Vagina (tissue), 2 donors: Measurements from ENCODE around the gene DESI1. TPM values are rescaled to one million over a fixed set of nuclear protein-coding genes. Genes with fewer than 3 reads are reported as not detected.
"Not testable (repeated sequence)": the region's sequence is repeated elsewhere in the genome, so short reads cannot be mapped to it uniquely, and the experiment has no call there.

Experiments
- DNase-seq, 2 donors: peaks; one replicate each; pipeline ENCODE4 v3.0.0-alpha.2; 2017; ENCODE audit errors: extremely low spot score in 2 of 2
- H3K27ac ChIP-seq: fragments of 200-600 bp; sonication (generic); one replicate; pipeline ENCODE4 v1.5.1; 2019
- H3K27me3 ChIP-seq: fragments of 200-600 bp; sonication (generic); one replicate; pipeline ENCODE4 v1.5.1; 2019
- H3K36me3 ChIP-seq, 2 donors: fragments of 200-600 bp; sonication (generic); one replicate each; pipeline ENCODE4 v1.5.1; 2017 to 2019
- H3K4me1 ChIP-seq: fragments of 200-600 bp; sonication (generic); one replicate; pipeline ENCODE4 v1.5.1; 2019
- H3K4me3 ChIP-seq, 2 donors: fragments of 200-600 bp; sonication (generic); 1 replicate in 1 of 2; 2 replicates in 1 of 2; pipeline ENCODE4 v1.5.1; 2016 to 2019
- H3K9me3 ChIP-seq: fragments of 200-600 bp; sonication (generic); one replicate; pipeline ENCODE4 v1.5.1; 2019
- CTCF ChIP-seq, 3 experiments: fragments of 450-650 bp in 2 of 3; fragments of 200-600 bp in 1 of 3; sonication (generic) in 1 of 3; IDR thresholded peaks; one replicate each; pipeline ENCODE4 v1.5.1; 2017 to 2019; ENCODE audit warnings: antibody characterized with exemption in 3 of 3, mild to moderate bottlenecking in 2 of 3, moderate library complexity in 2 of 3
- POLR2A ChIP-seq, 2 donors: fragments of 450-650 bp; IDR thresholded peaks; one replicate each; pipeline ENCODE4 v1.6.1; 2017; ENCODE audit warnings: antibody characterized with exemption in 2 of 2, mild to moderate bottlenecking in 2 of 2, moderate library complexity in 2 of 2
- POLR2AphosphoS5 ChIP-seq, 2 donors: sonication (generic); formaldehyde crosslinking; IDR thresholded peaks; one replicate each; pipeline ENCODE4 v1.9.0; 2017; ENCODE audit warnings: antibody characterized with exemption in 2 of 2, mild to moderate bottlenecking in 2 of 2, low read depth in 1 of 2; ENCODE audit not compliant: insufficient read depth in 1 of 2
- intact Hi-C: fragments of 100-400 bp; cut with DNase I; formaldehyde crosslinking; loops from one replicate; pipeline ENCODE4 v1.15.1; 2023
- total RNA-seq: library from RNA; depleted of rRNA; stranded (reverse); fragments of >200 nt; gene quantifications from one replicate; pipeline ENCODE4 v1.2.3, GENCODE V29; 2016

The DESI1 gene
- total RNA-seq, 1 donor from 2014 or later, result 20.6 TPM

- no peak overlapping the region for H3K4me3 ChIP-seq
- no peaks in the 10 kb centered on the region for H3K4me1 ChIP-seq
- no peaks in the 10 kb centered on the region for H3K27me3 ChIP-seq
- H3K27ac ChIP-seq, result no peak overlapping the region
- H3K9me3 ChIP-seq, result no peaks in the 10 kb centered on the region
- H3K36me3 ChIP-seq, result peaks cover 4 to 73% of the 10 kb centered on the region in 2 donors
- intact Hi-C loops, result no loop called here
- no peak for DNase-seq
- TF ChIP-seq CTCF (IDR thresholded peaks at IDR 0.05) (no peak), POLR2A (IDR thresholded peaks at IDR 0.05) (no peak), POLR2AphosphoS5 (IDR thresholded peaks at IDR 0.05; ENCODE audit: insufficient read depth in 1 of 2, low read depth in 1 of 2) (no peak)
Measured at GRCh38 chr22:41647771-41648170, 26.9 kb upstream of the DESI1 start.

DNA sequence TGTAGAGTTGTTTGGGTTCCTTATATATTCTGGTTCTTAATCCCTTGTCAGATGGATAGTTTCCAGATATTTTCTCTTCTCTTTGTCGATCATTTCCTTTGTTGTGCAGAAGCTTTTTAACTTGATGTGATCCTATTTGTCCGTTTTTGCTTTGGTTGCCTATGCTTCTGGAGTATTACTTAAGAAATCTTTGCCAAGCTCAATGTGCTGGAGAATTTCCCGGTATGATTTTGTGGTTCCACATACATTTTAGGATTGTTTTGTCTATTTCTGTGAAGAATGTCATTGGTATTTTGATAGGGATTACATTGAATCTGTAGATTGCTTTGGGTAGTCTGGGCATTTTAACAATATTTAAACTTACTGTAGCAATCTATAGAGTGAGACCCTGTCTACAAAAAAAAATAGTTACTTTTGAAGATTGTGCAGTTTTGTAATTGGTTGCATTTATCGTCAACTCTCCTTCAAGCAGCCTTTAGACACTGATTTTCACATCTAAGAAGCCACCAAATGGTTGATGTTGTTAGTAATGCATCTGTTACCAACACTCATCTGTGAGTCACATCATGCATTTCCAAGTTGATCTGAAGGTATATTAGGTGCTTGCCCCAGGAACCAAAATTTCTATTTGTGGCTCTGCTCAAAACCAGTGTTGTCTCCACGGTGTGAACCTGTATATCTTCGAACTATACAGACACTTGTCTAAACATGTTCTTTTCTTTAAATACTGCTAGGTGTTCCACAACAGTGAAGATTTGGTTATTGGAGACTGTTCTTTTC, 21.7 kb upstream of the DESI1 start:
- Histone ChIP-seq H3K9me3 (no peaks in the 10 kb centered on the region), H3K4me3 (no peak overlapping the region), H3K27ac (no peak overlapping the region), H3K4me1 (no peaks in the 10 kb centered on the region), H3K36me3 (peaks cover 8 to 76% of the 10 kb centered on the region in 2 donors), H3K27me3 (no peaks in the 10 kb centered on the region)
- no peak for DNase-seq
- TF ChIP-seq POLR2AphosphoS5 (IDR thresholded peaks at IDR 0.05; ENCODE audit: insufficient read depth in 1 of 2, low read depth in 1 of 2), result no peak
- no peak for TF ChIP-seq POLR2A (IDR thresholded peaks at IDR 0.05)
- TF ChIP-seq CTCF (IDR thresholded peaks at IDR 0.05), result no peak
- intact Hi-C loops, result no loop called here

- Histone ChIP-seq H3K9me3 (no peaks in the 10 kb centered on the region), H3K4me3 (no peak overlapping the region), H3K4me1 (no peaks in the 10 kb centered on the region), H3K36me3 (peaks cover 8 to 76% of the 10 kb centered on the region in 2 donors), H3K27ac (no peak overlapping the region), H3K27me3 (no peaks in the 10 kb centered on the region)
- TF ChIP-seq POLR2AphosphoS5 (IDR thresholded peaks at IDR 0.05; ENCODE audit: insufficient read depth in 1 of 2, low read depth in 1 of 2) (no peak), POLR2A (IDR thresholded peaks at IDR 0.05) (no peak), CTCF (IDR thresholded peaks at IDR 0.05) (no peak)
- no peak for DNase-seq
- intact Hi-C loops, result no loop called here
Measured at GRCh38 chr22:41641854-41642253, 21.0 kb upstream of the DESI1 start.

GRCh38 chr22:41638748-41639147, 17.9 kb upstream of the DESI1 start:
- Histone ChIP-seq H3K4me3 (no peak overlapping the region), H3K36me3 (peaks cover 8 to 77% of the 10 kb centered on the region in 2 donors), H3K4me1 (peaks cover 5% of the 10 kb centered on the region), H3K27ac (no peak overlapping the region), H3K9me3 (no peaks in the 10 kb centered on the region), H3K27me3 (no peaks in the 10 kb centered on the region)
- TF ChIP-seq POLR2AphosphoS5 (IDR thresholded peaks at IDR 0.05; ENCODE audit: insufficient read depth in 1 of 2, low read depth in 1 of 2) (no peak), POLR2A (IDR thresholded peaks at IDR 0.05) (no peak), CTCF (IDR thresholded peaks at IDR 0.05) (no peak)
- DNase-seq, result no peak
- intact Hi-C loops, result no loop called here

DNA sequence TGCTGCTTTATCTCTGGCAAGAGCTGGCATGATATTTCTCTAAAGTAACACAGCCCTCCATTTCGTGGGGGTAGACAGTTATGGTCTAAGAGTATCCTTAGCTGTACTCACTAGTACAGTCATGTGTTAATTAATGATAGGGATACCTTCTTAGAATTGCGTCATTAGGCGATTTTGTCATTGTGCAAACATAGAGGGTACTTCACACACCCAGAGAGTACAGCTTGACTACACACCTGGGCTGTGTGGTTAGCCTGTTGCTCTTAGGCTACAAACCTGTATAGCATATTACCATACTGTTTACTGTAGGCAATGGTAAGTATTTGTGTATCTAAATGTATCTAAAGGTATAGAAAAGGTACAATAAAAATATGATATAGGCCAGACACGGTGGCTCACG, 17.3 kb upstream of the DESI1 start:
- intact Hi-C loops, result no loop called here
- Histone ChIP-seq H3K4me3 (no peak overlapping the region), H3K4me1 (peaks cover 5% of the 10 kb centered on the region), H3K36me3 (peaks cover 8 to 77% of the 10 kb centered on the region in 2 donors), H3K9me3 (no peaks in the 10 kb centered on the region), H3K27ac (no peak overlapping the region), H3K27me3 (no peaks in the 10 kb centered on the region)
- DNase-seq, result no peak
- TF ChIP-seq POLR2A (IDR thresholded peaks at IDR 0.05) (no peak), POLR2AphosphoS5 (IDR thresholded peaks at IDR 0.05; ENCODE audit: insufficient read depth in 1 of 2, low read depth in 1 of 2) (no peak), CTCF (IDR thresholded peaks at IDR 0.05) (no peak)

DNA sequence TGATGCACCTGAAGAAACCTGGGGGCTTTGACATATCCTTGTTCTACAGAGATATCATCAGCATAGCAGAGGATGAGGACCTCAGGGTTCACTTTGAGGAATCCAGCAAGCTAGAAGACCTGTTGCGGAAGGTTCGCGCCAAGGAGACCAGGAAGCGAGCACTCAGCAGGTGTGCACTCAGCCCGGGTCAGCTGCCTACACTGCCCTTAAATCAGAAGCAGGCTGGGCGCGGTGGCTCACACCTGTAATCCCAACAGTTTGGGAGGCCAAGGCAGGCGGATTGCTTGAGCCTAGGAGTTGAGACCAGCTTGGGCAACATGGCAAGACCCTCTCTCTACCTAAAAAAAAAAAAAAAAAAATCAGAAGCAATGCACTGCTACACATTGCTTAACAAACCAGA, 16.8 kb upstream of the DESI1 start:
- H3K9me3 ChIP-seq, H3K27ac ChIP-seq, H3K4me3 ChIP-seq, intact Hi-C loops, H3K27me3 ChIP-seq, DNase-seq, H3K4me1 ChIP-seq: not testable (repeated sequence)
- peaks cover 8 to 72% of the 10 kb centered on the region in 2 donors for H3K36me3 ChIP-seq
